Duodenal mucosa (tissue), 2 donors: ENCODE data around the gene KDM6A.

ENCODE experiments used
- H3K27ac ChIP-seq: one replicate; pipeline ENCODE4 v1.7.0; 2013; ENCODE audit warnings: low read depth, low read length
- H3K27me3 ChIP-seq, 2 donors: one replicate each; pipeline ENCODE4 v1.7.0; 2013; ENCODE audit warnings: low read length in 2 of 2, control low read depth in 1 of 2; ENCODE audit not compliant: insufficient read depth in 2 of 2, control insufficient read depth in 1 of 2
- H3K36me3 ChIP-seq, 2 donors: one replicate each; pipeline ENCODE4 v1.7.0; 2013; ENCODE audit warnings: low read length in 2 of 2, control low read depth in 1 of 2; ENCODE audit not compliant: insufficient read depth in 2 of 2, control insufficient read depth in 1 of 2
- H3K4me1 ChIP-seq, 2 donors: one replicate each; pipeline ENCODE4 v1.7.0; 2013; ENCODE audit warnings: low read length in 2 of 2, control low read depth in 1 of 2; ENCODE audit not compliant: insufficient read depth in 2 of 2, control insufficient read depth in 1 of 2
- H3K4me3 ChIP-seq, 2 donors: one replicate each; pipeline ENCODE4 v1.7.0; 2013; ENCODE audit warnings: low read length in 2 of 2, low read depth in 1 of 2
- H3K9ac ChIP-seq, 2 donors: one replicate each; pipeline ENCODE4 v1.7.0; 2013; ENCODE audit warnings: low read length in 2 of 2, low read depth in 1 of 2
- H3K9me3 ChIP-seq, 2 donors: one replicate each; pipeline ENCODE4 v1.7.0; 2013; ENCODE audit warnings: low read length in 2 of 2, control low read depth in 1 of 2; ENCODE audit not compliant: control insufficient read depth in 1 of 2

The KDM6A gene

DNA sequence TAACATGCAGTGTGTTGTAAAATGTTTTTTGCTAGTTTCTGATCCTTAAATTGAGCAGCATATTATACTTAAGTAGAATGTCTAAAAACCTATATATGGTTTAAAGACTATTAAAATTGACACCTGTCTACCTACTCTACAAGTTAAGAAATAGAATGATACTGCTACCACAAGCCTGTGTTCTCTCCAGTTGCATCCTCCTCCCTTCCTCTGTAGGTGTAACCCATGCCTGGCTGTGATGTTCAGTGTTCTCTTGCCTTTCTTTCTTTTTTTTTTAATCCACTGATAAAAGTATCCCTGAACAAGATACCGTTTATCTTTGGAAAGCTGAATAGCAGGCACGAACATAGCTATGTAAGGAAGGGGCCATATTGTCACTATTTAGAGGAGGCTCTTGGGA is 99.1 kb downstream of the KDM6A start:
- Histone ChIP-seq H3K27me3 (no peaks in the 10 kb centered on the region), H3K4me1 (peaks cover 4 to 5% of the 10 kb centered on the region in 2 donors), H3K9me3 (no peaks in the 10 kb centered on the region), H3K9ac (no peak overlapping the region), H3K36me3 (peaks cover 0 to 3% of the 10 kb centered on the region in 2 donors), H3K27ac (no peak overlapping the region), H3K4me3 (no peak overlapping the region)

DNA sequence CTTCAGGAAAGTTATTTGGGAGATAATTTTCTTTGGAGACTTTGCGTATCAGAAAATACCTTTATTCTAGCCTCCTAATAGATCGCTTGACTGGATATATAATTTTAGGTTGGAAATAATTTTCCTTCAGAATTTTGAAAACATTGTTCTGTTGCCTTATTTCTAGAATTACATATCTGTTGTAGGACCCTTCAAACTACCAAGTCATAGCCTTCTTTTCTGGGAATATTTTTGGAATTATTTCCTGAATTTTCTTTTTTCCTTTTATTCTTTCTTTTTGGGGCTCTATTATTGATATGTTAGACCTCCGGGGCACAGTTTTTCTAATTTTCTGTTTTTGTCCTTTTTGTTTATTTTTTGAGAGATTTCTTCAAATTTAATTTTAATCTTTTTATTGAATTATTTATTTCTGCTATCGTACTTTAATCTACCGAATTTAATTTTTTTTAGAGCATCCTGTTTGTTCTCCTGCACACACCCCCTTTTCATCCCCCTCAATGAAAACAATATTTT is 100.5 kb downstream of the KDM6A start:
- no peaks in the 10 kb centered on the region for H3K9me3 ChIP-seq
- H3K4me3 ChIP-seq, result no peak overlapping the region
- no peaks in the 10 kb centered on the region for H3K27me3 ChIP-seq
- H3K27ac ChIP-seq, result no peak overlapping the region
- H3K9ac ChIP-seq, result no peak overlapping the region
- H3K36me3 ChIP-seq, result peaks cover 0 to 3% of the 10 kb centered on the region in 2 donors
- peaks cover 4 to 5% of the 10 kb centered on the region in 2 donors for H3K4me1 ChIP-seq

DNA sequence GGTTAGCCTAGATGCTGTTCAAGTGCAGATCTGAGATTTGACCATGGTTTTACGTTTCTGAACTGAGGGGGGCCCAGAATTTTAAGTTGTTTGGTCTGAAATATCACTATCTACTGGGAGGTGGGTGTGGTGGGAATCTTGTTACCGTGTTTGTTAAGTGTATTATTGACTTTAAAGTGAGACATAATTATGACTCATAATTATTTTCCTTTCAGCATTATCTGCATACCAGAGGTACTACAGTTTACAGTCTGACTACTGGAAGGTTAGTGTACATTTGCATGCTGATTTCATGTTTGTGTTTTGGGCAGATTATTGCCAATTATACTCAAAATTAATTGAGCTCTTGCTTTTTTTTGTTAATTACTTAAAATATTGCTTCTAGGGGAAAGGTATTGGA is 101.5 kb downstream of the KDM6A start:
- peaks cover 0 to 3% of the 10 kb centered on the region in 2 donors for H3K36me3 ChIP-seq
- no peaks in the 10 kb centered on the region for H3K27me3 ChIP-seq
- H3K27ac ChIP-seq, result no peak overlapping the region
- peaks cover 4 to 5% of the 10 kb centered on the region in 2 donors for H3K4me1 ChIP-seq
- no peak overlapping the region for H3K9ac ChIP-seq
- H3K9me3 ChIP-seq, result no peaks in the 10 kb centered on the region
- H3K4me3 ChIP-seq, result no peak overlapping the region

DNA sequence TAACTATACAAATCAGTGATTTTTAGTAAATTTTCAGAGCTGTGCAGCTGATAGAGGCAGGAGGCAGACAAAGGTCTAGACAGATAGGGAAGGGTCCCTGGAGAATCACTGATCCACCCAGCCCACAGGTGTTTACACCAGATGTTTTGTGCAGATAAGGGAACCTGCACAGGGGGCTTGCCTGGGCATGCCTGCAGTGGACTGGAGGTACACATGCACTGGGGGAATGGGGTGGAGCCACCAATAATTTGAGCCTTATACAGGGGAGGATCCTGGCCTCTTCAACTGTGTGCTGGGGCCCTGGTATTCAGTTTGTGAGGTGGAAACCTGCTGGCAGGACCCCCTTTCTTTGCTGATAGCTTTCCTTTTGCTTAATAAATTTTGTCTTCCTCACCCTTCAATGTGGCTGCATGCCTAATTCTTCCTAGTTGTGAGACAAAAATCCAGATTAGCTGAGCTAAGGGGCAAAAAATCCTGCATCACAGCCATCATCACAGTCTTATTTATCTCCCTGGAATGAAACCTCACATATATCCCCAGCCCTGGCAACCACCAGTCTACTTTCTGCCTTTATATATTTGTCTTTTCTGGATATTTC is 102.8 kb downstream of the KDM6A start:
- no peak overlapping the region for H3K4me3 ChIP-seq
- H3K9me3 ChIP-seq, result no peaks in the 10 kb centered on the region
- H3K9ac ChIP-seq, result no peak overlapping the region
- H3K36me3 ChIP-seq, result peaks cover 0 to 3% of the 10 kb centered on the region in 2 donors
- peaks cover under 1 to 5% of the 10 kb centered on the region in 2 donors for H3K4me1 ChIP-seq
- no peaks in the 10 kb centered on the region for H3K27me3 ChIP-seq
- H3K27ac ChIP-seq, result no peak overlapping the region

DNA sequence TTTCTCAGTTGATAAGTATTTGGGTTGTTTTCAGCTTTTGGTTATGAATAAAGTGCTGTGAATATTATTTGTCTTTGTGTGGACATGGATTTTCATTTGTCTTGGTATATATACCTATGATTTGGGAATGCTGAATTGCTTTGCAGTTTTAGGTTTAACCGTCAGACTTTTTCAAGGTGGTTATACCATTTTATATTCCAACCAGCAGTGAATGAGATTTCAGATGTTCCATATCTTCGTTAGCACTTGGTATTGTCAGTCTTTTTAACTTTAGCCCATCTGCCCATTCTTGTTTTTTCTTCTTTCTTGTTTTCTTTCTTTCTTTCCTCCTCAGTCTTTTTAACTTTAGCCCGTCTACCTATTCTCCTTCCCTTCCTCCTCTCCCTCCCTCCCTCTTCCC is 106.0 kb downstream of the KDM6A start:
- Histone ChIP-seq H3K9ac (no peak overlapping the region), H3K27me3 (no peaks in the 10 kb centered on the region), H3K4me3 (no peak overlapping the region), H3K9me3 (no peaks in the 10 kb centered on the region), H3K4me1 (no peaks in the 10 kb centered on the region), H3K27ac (no peak overlapping the region), H3K36me3 (peaks cover 0 to 3% of the 10 kb centered on the region in 2 donors)

DNA sequence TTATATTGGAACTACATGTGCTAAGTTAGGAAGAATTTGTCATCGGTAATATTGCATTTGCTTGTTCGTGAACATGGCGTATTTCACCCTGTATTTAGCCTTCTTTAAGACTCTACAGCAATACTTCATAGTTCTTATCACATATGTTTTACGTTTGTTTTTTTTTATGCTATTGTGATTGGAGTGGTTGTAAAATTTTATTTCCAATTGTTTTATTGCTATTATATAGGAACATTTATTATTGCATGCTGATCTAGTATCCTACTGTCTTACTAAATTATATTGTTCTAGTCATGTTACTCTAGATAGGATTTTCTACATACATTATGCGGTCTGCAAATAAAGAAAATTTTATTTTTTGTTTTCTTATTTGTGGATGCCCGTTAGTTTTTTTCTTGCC is 107.4 kb downstream of the KDM6A start:
- Histone ChIP-seq H3K36me3 (peaks cover 0 to 3% of the 10 kb centered on the region in 2 donors), H3K9ac (no peak overlapping the region), H3K4me3 (no peak overlapping the region), H3K27me3 (no peaks in the 10 kb centered on the region), H3K9me3 (no peaks in the 10 kb centered on the region), H3K27ac (no peak overlapping the region), H3K4me1 (no peaks in the 10 kb centered on the region)

DNA sequence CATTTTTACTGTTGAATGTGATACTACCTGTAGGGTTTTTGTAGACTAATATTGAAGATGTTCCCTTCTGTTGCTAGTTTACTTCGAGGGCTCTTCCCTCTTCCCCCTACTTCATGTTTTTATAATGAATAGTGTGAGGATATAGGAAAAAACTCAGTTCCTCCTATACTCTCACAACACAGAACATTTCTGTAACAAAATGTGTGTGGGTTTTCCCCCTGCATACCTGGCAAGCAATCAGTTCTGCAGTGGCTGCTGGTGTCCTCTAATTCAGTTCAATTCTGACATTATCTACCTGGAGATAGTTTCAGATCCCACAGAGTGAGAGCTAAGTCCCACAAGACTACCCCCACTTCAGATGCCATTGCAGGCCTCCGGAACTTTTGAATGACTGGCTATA is 107.9 kb downstream of the KDM6A start:
- H3K27me3 ChIP-seq, result no peaks in the 10 kb centered on the region
- no peaks in the 10 kb centered on the region for H3K36me3 ChIP-seq
- H3K9me3 ChIP-seq, result no peaks in the 10 kb centered on the region
- no peak overlapping the region for H3K4me3 ChIP-seq
- no peaks in the 10 kb centered on the region for H3K4me1 ChIP-seq
- no peak overlapping the region for H3K27ac ChIP-seq
- H3K9ac ChIP-seq, result no peak overlapping the region

DNA sequence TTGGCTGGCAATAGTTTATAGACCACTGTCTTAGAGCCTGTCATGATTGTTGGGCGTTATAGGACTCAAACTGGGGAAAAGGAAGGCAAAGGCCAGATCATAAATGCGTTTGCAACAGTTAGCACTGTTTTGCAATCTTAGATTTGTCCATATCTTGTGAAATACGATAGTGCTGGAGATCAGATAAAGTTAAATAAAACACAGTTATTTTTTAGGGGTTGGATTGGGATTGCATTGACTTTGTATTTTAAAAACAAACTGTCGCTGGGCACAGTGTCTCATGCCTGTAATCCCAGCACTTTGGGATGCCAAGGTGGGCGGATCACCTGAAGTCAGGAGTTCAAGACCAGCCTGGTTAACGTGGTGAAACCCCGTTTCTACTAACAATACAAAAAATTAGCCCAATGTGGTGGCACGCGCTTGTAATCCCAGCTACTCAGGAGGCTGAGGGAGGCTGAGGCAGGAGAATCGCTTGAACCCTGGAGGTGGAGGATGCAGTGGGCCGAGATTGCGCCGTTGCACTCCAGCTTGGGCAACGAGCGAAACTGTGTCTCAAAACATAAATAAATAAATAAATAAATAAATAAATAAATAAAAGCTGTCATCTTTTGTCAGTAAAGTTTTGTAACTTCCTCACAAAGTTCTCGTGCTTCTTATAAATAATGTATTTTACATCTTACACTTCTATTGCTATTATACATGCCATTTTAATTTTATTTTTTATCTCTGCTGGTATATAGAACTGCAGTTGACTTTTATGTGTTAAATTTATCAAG is 117.2 kb downstream of the KDM6A start:
- no peak overlapping the region for H3K4me3 ChIP-seq
- no peaks in the 10 kb centered on the region for H3K36me3 ChIP-seq
- H3K9me3 ChIP-seq, result no peaks in the 10 kb centered on the region
- H3K4me1 ChIP-seq, result no peaks in the 10 kb centered on the region
- no peak overlapping the region for H3K9ac ChIP-seq
- H3K27ac ChIP-seq, result no peak overlapping the region
- H3K27me3 ChIP-seq, result no peaks in the 10 kb centered on the region

DNA sequence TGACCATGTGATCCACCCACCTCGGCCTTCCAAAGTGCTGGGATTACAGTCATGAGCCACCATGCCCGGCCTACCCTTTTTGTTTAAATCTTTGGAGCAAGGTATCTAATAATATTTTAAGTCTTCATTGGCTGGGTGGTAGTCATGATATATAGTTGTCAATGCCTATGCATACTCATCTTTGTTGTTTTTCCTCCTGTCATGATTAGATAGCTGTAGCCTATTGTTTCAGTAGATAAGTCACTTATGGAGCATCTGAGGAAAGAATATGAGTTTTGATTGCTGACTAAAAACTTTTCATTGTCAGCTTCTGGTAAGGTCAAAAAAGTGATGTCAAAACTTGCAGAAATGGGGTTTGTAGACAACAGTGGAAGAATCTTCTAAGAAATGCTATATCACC is 119.8 kb downstream of the KDM6A start:
- Histone ChIP-seq H3K27ac (no peak overlapping the region), H3K4me1 (peaks cover 12 to 17% of the 10 kb centered on the region in 2 donors)

DNA sequence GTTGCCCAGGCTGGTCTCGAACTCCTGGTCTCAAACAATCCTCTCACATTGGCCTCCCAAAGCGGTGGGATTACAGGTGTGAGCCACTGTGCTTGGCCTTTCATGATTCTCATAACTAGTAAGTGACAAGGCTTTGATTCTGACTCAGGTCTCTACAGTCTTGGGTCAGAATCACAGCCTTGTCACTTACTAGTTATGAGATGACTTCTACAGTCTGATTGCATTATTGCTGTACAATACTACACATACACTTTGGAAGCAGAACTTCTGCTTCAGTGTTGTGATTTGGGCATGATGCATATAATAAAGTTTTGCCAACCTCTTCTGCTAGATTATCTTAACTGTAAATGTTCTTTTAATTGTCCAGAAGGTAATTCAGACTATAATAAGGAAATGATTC is 123.3 kb downstream of the KDM6A start:
- no peak overlapping the region for H3K4me3 ChIP-seq
- no peaks in the 10 kb centered on the region for H3K27me3 ChIP-seq
- H3K9me3 ChIP-seq, result no peaks in the 10 kb centered on the region
- no peaks in the 10 kb centered on the region for H3K36me3 ChIP-seq
- peaks cover 12 to 19% of the 10 kb centered on the region in 2 donors for H3K4me1 ChIP-seq
- H3K9ac ChIP-seq, result no peak overlapping the region
- no peak overlapping the region for H3K27ac ChIP-seq

More for the DNA sequence above, 119.8 kb downstream of the KDM6A start:
- no peaks in the 10 kb centered on the region for H3K27me3 ChIP-seq
- no peak overlapping the region for H3K9ac ChIP-seq
- H3K9me3 ChIP-seq, result no peaks in the 10 kb centered on the region
- no peak overlapping the region for H3K4me3 ChIP-seq
- no peaks in the 10 kb centered on the region for H3K36me3 ChIP-seq
